Measurements from ENCODE around the gene ATF6B. TPM values are rescaled to one million over a fixed set of nuclear protein-coding genes. Genes with fewer than 3 reads are reported as not detected.

Gene ATF6B
- total RNA-seq, 1 donor from 2014 or later: 88.4 TPM

DNA sequence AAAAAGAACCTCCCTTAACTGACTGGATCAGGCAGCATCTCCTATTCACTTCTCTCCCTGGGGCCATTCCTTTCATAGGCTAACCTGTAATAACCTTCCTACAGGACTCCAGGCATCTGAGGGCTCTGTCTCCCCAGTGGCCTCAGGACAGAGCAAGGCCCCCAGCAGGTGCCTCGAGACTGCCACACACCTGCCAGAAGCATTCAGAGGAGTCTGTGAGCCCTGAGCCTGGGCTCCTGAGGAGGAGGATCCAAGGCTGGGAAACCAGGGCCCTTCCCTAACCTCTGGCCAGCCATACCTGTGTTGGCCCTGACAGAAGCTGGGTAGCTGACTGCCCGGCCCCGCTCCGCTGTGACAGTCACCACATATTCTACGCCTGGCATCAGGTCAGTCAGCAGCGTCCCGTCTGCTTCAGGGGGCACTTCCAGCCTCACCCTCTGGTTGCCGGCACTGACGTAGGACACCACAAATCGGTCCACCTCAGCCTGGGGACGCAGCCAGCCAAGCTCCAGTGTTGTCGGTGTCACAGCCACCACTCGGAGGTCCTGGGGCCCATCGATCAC lies 39.5 kb downstream of the ATF6B start:
- no peak for DNase-seq (ENCODE audit: low spot score)
- no peak for ATAC-seq
- intact Hi-C loops (cut with DNase I): no loop called here

DNA sequence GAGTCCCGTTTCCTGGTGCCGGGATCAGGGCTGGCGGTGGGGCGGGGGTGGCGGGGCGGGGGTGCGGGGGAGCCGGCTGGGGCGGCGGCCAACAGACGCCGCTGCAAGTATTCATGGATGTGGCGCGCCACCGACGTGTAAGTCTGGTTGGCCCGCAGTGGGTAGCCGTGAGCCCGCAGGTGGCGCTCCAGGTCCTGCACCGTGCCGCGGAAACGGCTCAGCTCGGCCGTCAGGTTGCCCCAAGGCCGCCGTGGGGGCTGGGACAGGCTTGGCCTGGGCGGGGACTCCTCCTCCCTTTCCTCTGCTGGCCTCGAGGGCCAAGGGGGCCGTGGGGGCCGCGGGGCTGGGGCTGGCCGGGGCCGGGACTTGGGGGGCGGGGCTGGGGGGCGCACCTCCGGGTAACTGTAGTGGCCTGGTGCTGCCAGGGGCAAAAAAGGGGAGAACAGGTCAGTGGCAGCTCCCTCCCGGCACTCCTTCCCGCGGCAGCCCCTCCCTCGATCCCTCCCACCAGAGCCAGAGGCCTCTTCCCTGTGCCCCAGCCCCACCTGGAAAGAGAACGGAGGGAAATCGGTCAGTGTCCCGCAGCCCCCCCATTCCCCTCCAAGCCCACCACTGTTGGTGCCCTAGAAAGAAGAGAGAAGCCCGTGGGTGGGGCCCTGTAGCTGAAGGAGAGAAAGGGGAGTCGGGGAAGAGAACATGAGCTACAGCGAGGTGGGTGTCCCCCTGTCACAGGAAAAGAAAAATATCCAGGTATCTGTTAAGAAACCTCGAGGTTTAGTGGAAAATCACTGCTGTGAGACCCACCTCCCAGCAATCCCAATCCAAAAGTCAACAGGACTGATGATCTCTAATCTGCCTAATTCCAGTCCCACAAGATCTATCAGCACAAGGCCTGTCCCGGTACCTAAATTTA lies 40.2 kb downstream of the ATF6B start:
- peak; percentile 77 for ATAC-seq
- intact Hi-C loops (cut with DNase I): no loop called here
- DNase-seq (ENCODE audit: low spot score): peak; percentile 90

DNA sequence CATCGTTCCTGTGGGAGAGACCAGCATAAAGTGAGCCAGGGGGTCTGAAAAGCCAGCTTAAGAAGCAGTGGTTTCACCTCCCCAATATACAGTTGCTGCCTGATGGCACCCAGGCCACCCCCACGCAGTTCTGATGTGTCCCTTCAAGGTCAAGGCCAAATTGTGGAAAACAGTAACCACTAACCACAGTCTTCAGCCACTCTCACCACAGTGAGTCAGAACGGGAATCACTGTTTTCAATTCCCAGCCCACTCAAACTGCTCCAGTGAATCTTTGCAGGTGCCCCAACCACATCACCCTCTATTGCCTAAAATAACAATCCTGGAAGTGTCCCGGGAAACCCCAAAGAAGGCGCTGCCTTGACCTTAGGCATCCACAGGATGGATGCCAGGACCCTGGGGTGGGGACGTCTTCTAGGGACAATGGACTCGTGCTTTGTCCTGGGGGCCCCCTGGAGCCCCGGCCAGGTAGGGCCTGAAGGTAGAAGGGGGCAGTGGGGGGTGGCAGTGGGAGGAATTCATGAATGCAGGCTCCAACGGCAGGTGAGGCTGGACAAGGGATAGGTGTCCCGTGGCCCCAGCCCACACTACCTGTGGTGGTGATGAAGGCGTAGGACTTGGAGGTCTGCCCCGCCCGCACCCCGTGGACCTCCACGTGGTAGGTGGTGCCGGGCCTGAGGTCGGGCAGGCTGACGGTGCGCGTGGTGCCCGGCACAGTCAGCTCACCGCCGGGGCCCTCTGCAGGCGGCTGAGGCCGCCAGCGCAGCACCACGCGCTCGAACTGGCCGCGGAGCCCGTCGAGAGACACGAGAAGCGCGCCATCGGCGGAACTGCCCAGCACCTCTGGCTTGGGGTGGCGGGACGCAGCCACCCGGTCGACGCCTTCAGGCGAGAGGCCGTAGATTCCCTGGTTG lies 41.1 kb downstream of the ATF6B start:
- intact Hi-C loops (cut with DNase I): no loop called here
- ATAC-seq: peak; percentile 30

DNA sequence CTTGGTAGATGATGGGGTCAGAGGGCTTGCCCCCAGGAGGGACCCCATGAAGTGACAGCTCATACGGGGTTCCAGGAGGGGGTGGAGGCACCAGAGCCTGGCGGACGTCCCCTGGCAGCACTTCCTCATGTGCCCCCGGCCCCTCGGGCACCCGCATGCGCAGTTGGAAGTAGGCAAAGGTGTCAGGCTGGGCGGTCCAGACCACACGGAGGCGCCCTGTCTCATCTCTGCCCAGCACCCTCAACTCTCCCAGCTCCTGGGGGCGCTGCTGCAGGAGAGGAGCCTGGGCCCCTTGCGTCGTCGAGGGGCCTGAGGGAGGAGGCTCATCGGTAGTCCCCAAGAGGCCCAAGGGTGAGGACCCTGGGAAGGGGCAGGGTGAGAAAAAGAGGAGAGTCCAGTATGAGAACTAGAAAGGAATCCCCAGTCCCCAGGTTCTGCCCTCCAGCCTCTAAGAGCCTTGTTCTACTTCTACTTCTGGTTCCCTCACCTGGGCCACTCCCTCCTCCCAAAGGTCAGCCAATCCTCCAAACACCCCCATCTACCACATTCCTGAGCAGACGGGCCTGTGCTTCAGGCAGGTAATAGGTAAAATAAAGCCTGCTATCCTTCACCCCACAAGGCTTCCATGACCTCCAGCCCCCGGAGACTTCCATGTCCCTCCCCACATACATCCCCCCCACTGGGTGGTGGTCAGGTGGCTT lies 42.1 kb downstream of the ATF6B start:
- intact Hi-C loops (cut with DNase I): no loop called here
- no peak for ATAC-seq
- peak; percentile 57 for DNase-seq (ENCODE audit: low spot score)

More for the DNA sequence above, 41.1 kb downstream of the ATF6B start:
- DNase-seq (ENCODE audit: low spot score): peak; percentile 70

DNA sequence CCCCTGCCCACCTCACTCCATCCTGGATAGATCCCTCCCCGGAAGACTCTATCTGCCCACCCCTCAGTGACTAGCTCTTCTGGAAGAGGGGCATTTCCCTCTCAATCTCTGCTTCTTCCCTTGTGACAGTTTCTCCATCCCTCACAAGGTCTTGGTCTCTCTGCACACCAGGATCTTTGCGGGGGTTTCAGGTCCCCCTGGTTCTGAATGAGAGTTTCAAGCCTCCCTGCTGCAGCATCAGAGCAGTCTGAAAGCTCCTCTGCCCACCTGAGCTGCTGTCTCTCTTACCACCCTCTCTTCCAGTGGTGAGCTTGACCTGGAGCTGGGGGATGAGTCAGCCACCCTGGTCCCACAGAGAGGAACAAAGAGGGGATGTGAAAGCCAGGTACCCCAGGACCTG lies 43.3 kb downstream of the ATF6B start:
- intact Hi-C loops (cut with DNase I): no loop called here
- DNase-seq (ENCODE audit: low spot score) (no peak), ATAC-seq (no peak)

DNA sequence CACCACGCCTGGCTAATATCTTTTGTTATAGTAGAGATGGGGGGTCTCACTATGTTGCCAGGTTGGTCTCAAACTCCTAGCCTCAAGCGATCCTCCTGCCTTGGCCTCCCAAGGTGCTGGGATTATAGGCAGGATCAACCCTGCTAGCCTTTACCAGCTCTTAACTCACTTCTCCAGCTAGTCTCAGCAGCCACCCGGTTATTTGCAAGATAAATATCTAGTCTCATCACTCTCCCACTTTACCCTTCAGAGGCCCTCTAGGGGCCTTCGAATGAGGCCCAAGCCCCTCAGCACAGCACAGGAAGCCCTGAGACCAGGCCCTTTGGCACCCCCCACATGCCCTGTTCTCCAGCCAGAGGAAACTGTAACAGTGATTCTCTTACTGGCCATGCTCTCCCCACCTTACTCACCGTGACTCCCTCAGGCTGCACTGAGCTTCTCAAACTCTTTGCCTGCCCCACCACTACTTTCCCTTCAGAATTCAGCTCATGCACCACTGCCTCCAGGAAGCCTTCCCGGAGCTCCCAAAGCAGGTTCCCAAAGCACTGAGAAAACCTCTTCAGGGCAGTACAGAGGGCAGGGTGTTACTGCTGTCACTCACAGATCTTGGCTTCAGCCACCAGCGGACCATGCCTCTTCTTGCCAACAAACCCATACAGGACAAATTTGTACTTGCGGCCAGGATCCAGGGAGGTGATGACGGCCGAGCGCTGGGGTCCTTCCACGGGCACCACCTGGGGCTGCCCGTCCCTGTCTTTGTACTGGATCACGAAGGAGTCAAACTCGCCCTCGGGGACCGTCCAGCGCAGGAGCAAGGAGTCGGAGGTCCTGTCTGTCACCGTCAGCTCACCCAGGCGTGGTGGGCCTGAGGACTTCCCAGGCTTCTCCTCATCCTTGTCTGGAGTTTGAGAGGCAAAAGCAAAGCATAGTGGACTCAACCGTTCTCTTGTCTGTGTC lies 44.0 kb downstream of the ATF6B start:
- ATAC-seq (no peak), DNase-seq (ENCODE audit: low spot score) (peak; percentile 61)
- intact Hi-C loops (cut with DNase I): no loop called here

DNA sequence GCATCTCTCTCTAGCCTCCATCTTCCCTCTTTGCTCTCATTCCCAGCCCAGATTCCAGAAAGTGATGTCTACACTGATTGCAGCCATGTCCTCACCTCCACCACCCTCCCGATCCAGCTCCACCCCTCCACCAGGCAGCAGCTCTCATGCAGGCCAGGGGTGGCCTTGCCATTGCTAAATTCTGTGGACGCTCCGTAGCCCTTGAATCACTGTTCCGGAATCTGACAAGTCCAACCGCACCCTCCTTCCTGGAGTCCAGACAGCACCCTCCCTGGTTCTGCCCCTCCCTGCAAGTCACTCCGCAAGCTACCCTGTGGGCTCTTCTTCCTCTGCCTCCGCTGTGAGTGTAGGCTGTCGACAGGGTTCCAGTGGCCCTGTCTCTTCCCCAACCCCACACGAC lies 45.1 kb downstream of the ATF6B start:
- ATAC-seq (peak; percentile 72), DNase-seq (ENCODE audit: low spot score) (peak; percentile 74)
- intact Hi-C loops (cut with DNase I): no loop called here

DNA sequence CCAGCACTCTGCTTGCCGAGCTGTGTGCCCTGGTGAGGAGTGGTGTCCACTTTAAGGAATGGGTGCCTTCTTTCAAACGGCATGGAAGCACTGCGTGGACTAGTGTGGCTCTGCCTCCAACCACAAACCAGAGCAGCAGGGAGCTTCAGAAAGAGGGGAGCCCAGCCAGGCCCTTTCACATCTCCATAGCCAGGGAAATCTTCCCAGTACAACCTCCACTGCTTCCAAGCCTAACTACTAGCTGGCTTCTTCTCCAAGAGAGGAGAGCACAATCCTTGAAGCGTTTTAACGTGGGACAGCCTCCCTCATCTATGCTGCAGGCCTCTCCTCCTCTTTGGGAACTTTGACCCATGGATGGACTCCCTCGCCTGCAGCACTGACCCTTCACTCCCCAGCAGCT lies 45.6 kb downstream of the ATF6B start:
- intact Hi-C loops (cut with DNase I): no loop called here
- ATAC-seq: peak; percentile 2
- DNase-seq (ENCODE audit: low spot score): no peak

DNA sequence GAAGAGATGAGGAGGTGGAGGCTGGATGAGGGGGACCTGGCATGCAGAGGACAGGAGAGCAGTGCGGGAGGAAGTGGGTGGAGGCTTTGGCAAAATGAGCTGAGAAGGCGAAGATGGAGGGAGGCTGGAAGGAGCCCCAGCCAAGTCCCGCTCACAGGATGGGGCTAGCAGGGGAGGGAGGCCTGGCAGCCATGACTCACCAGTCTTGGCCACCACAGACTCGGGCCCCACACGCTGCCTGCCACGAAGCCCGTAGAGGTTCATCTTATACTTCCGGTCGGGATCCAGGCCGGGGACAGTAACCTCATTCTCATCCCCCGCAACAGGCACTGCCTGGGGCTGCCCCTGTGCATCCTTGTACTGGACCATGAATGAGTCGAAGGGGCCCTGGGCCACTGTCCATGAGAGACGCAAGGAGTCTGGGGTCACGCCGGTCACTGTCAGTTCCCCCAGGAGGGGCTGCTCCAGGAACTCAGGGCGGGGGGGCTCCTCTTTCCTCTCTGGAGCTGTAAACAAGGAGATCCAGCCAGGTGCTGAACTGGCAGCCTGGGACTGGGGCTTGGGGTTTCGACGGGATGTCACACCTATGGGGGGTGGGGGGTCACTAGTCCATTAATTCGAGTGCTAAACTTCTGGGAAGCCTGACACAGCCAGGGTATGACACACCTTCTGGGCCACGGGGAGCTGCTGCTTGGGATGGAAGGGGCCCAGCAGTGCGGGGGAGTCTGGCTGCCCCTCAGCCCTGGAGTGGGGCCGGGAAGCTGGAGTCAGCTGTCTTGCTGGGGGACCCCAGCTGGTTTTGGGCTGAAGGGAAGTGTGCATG lies 46.7 kb downstream of the ATF6B start:
- peak; percentile 84 for DNase-seq (ENCODE audit: low spot score)
- intact Hi-C loops (cut with DNase I): no loop called here
- peak; percentile 72 for ATAC-seq

- peak; percentile 59 for DNase-seq (ENCODE audit: low spot score)
- peak; percentile 33 for ATAC-seq
- intact Hi-C loops (cut with DNase I): no loop called here
Observed at GRCh38 chr6:32079566-32080290, 48.3 kb downstream of the ATF6B start.

- DNase-seq (ENCODE audit: low spot score): no peak
- intact Hi-C loops (cut with DNase I): no loop called here
- peak; percentile 55 for ATAC-seq
Observed at GRCh38 chr6:32076321-32076809, 51.7 kb downstream of the ATF6B start.

DNA sequence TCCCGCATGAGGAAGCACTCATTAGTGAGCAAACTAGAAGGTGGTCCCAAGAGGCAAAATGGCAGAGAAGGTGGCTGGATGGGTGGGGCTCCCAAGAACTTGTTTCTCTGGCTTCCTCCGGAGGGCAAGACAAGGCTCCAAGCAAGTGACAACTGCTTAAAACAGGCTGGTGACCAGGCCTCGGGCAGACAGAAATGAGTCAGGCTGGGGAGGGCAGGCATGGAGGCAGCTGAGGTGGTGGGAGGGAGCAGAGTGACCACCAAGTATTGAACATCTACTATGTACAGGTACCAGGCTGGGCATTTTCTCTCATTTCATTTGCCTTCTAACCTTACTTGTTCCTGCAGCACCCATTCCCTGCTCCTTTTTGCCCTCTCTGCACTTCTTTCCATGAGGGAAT lies 52.3 kb downstream of the ATF6B start:
- intact Hi-C loops (cut with DNase I): no loop called here
- ATAC-seq (no peak), DNase-seq (ENCODE audit: low spot score) (no peak)

GRCh38 chr6:32074996-32075532 lies 53.0 kb downstream of the ATF6B start:
- intact Hi-C loops (cut with DNase I): no loop called here
- no peak for DNase-seq (ENCODE audit: low spot score)
- no peak for ATAC-seq

- intact Hi-C loops (cut with DNase I): no loop called here
- ATAC-seq (no peak), DNase-seq (ENCODE audit: low spot score) (peak; percentile 59)
Observed at GRCh38 chr6:32073613-32074012, 54.4 kb downstream of the ATF6B start.

- DNase-seq (ENCODE audit: low spot score): no peak
- intact Hi-C loops (cut with DNase I): no loop called here
- ATAC-seq: no peak
Observed at GRCh38 chr6:32073101-32073500, 54.9 kb downstream of the ATF6B start.

All from sciatic nerve (tissue), 2 donors.